GM18502 (cell line): ENCODE measurements around the gene ADAM12.

Experiments used
- ATAC-seq: cut with Tn5 transposase; IDR thresholded peaks from one replicate; pipeline ENCODE4 v1.9.1; 2021; ENCODE audit warnings: mild to moderate bottlenecking; ENCODE audit not compliant: unreplicated experiment, poor library complexity

ADAM12 gene

GRCh38 chr10:126099366-126099765 lies 288.9 kb downstream of the ADAM12 start:
- no peak for ATAC-seq

- no peak for ATAC-seq
Observed at GRCh38 chr10:126098226-126098581, 290.1 kb downstream of the ADAM12 start.

GRCh38 chr10:126097558-126098225 lies 290.6 kb downstream of the ADAM12 start:
- no peak for ATAC-seq

GRCh38 chr10:126094537-126094936 lies 293.7 kb downstream of the ADAM12 start:
- no peak for ATAC-seq

GRCh38 chr10:126092366-126093215 lies 295.7 kb downstream of the ADAM12 start:
- ATAC-seq, result no peak

- ATAC-seq, result no peak
Observed at GRCh38 chr10:126090911-126091728, 297.2 kb downstream of the ADAM12 start.

GRCh38 chr10:126090443-126090842 lies 297.8 kb downstream of the ADAM12 start:
- ATAC-seq, result no peak

GRCh38 chr10:126087796-126088505 lies 300.3 kb downstream of the ADAM12 start:
- no peak for ATAC-seq

GRCh38 chr10:126087153-126087680 lies 301.1 kb downstream of the ADAM12 start:
- ATAC-seq, result no peak

GRCh38 chr10:126085806-126086205 lies 302.5 kb downstream of the ADAM12 start:
- ATAC-seq, result no peak

GRCh38 chr10:126084369-126084768 lies 303.9 kb downstream of the ADAM12 start:
- no peak for ATAC-seq

GRCh38 chr10:126083009-126083408 lies 305.3 kb downstream of the ADAM12 start:
- no peak for ATAC-seq

GRCh38 chr10:126081841-126082466 lies 306.3 kb downstream of the ADAM12 start:
- ATAC-seq, result no peak

- ATAC-seq, result no peak
Observed at GRCh38 chr10:126080879-126081411, 307.3 kb downstream of the ADAM12 start.

- ATAC-seq, result no peak
Observed at GRCh38 chr10:126080291-126080825, 307.9 kb downstream of the ADAM12 start.

GRCh38 chr10:126075009-126075408 lies 313.3 kb downstream of the ADAM12 start:
- no peak for ATAC-seq

GRCh38 chr10:126074291-126074690 lies 314.0 kb downstream of the ADAM12 start:
- no peak for ATAC-seq

- ATAC-seq, result no peak
Observed at GRCh38 chr10:126073606-126074005, 314.7 kb downstream of the ADAM12 start.

GRCh38 chr10:126072622-126073021 lies 315.7 kb downstream of the ADAM12 start:
- no peak for ATAC-seq
